OCI-LY3 (cell line): ENCODE data around the gene MGMT.

Source experiments
- H2AFZ ChIP-seq: fragments of 200-600, 300-600 bp; shearing (Covaris generic); 2 replicates; pipeline ENCODE4 v1.6.0; 2014; ENCODE audit warnings: antibody characterized with exemption, low read depth, low read length
- H3K27ac ChIP-seq: fragments of 200-600, 300-600 bp; sonication (generic); 2 replicates; pipeline ENCODE4 v1.5.1; 2014; ENCODE audit warnings: mild to moderate bottlenecking, low read length, moderate library complexity, mixed read lengths
- H3K27me3 ChIP-seq: fragments of 200-600, 300-600 bp; sonication (generic); 2 replicates; pipeline ENCODE4 v1.6.1; 2014; ENCODE audit warnings: low read depth, low read length, mixed read lengths
- H3K36me3 ChIP-seq: fragments of 200-600, 300-600 bp; sonication (generic); replicated peaks from 2 replicates; pipeline ENCODE3; 2014; ENCODE audit warnings: low read depth, low read length, mixed read lengths
- H3K4me1 ChIP-seq: fragments of 300-600, 200-600 bp; sonication (generic); 2 replicates; pipeline ENCODE4 v1.6.1; 2014; ENCODE audit warnings: low read length, mixed read lengths
- H3K4me2 ChIP-seq: fragments of 200-600, 300-600 bp; sonication (generic); 2 replicates; pipeline ENCODE4 v1.6.1; 2014; ENCODE audit warnings: low read length, mixed read lengths
- H3K4me3 ChIP-seq: fragments of 300-600, 200-600 bp; sonication (generic); 2 replicates; pipeline ENCODE4 v1.5.1; 2014; ENCODE audit warnings: antibody characterized with exemption, mild to moderate bottlenecking, low read length, moderate library complexity
- H3K79me2 ChIP-seq: fragments of 300-600, 200-600 bp; shearing (Covaris generic); 2 replicates; pipeline ENCODE4 v1.6.1; 2014; ENCODE audit warnings: mild to moderate bottlenecking, low read length, mixed read lengths
- H3K9ac ChIP-seq: fragments of 300-600, 200-600 bp; shearing (Covaris generic); 2 replicates; pipeline ENCODE4 v1.6.0; 2014; ENCODE audit warnings: mild to moderate bottlenecking, low read length, moderate library complexity
- H3K9me3 ChIP-seq: fragments of 200-600, 300-600 bp; shearing (Covaris generic); 2 replicates; pipeline ENCODE4 v1.6.1; 2014; ENCODE audit warnings: low read length, mixed read lengths; ENCODE audit not compliant: insufficient read depth
- H4K20me1 ChIP-seq: fragments of 200-600, 300-600 bp; sonication (generic); 2 replicates; pipeline ENCODE4 v1.6.1; 2016; ENCODE audit warnings: low read length, mixed read lengths; ENCODE audit not compliant: insufficient read depth
- CTCF ChIP-seq: fragments of 200-600, 300-600 bp; sonication (generic); IDR thresholded peaks from 2 replicates; pipeline ENCODE4 v1.5.1; 2014; ENCODE audit warnings: antibody characterized with exemption, low read length, low read depth
- EZH2phosphoT487 ChIP-seq: fragments of 200-600 bp; shearing (Covaris generic); IDR thresholded peaks from 2 replicates; pipeline ENCODE4 v1.6.1; 2018; ENCODE audit warnings: antibody characterized with exemption, mixed run types, low read depth

The MGMT gene

GRCh38 chr10:129447486-129447885 is 19.6 kb upstream of the MGMT start:
- Histone ChIP-seq H4K20me1 (no peaks in the 10 kb centered on the region), H3K9ac (no peak overlapping the region), H3K27ac (no peak overlapping the region), H3K36me3 (no peaks in the 10 kb centered on the region), H3K27me3 (no peaks in the 10 kb centered on the region), H3K79me2 (no peaks in the 10 kb centered on the region), H3K4me3 (no peak overlapping the region), H3K4me2 (no peak overlapping the region), H3K4me1 (no peaks in the 10 kb centered on the region), H3K9me3 (no peaks in the 10 kb centered on the region), H2AFZ (no peak overlapping the region)
- TF ChIP-seq EZH2phosphoT487 (no peak), CTCF (no peak)

- Histone ChIP-seq H2AFZ (no peak overlapping the region), H3K9me3 (no peaks in the 10 kb centered on the region), H3K36me3 (no peaks in the 10 kb centered on the region), H3K79me2 (no peaks in the 10 kb centered on the region), H3K4me2 (no peak overlapping the region), H3K27me3 (no peaks in the 10 kb centered on the region), H3K4me3 (no peak overlapping the region), H3K4me1 (no peaks in the 10 kb centered on the region), H3K27ac (no peak overlapping the region), H4K20me1 (no peaks in the 10 kb centered on the region), H3K9ac (no peak overlapping the region)
- no peak for TF ChIP-seq EZH2phosphoT487
- TF ChIP-seq CTCF = no peak
These were observed 19.0 kb upstream of the MGMT start for GRCh38 chr10:129448086-129448485.

- H3K27me3 ChIP-seq = no peaks in the 10 kb centered on the region
- H3K4me1 ChIP-seq = no peaks in the 10 kb centered on the region
- H3K4me2 ChIP-seq = no peak overlapping the region
- no peak for TF ChIP-seq EZH2phosphoT487
- no peaks in the 10 kb centered on the region for H3K79me2 ChIP-seq
- H2AFZ ChIP-seq = no peak overlapping the region
- no peaks in the 10 kb centered on the region for H3K36me3 ChIP-seq
- no peak overlapping the region for H3K9ac ChIP-seq
- H3K4me3 ChIP-seq = no peak overlapping the region
- no peaks in the 10 kb centered on the region for H3K9me3 ChIP-seq
- no peaks in the 10 kb centered on the region for H4K20me1 ChIP-seq
- no peak overlapping the region for H3K27ac ChIP-seq
These were observed 18.5 kb upstream of the MGMT start for GRCh38 chr10:129448539-129448938.

GRCh38 chr10:129449893-129450292 is 17.1 kb upstream of the MGMT start:
- Histone ChIP-seq H3K4me2 (no peak overlapping the region), H3K27ac (no peak overlapping the region), H3K79me2 (no peaks in the 10 kb centered on the region), H3K27me3 (no peaks in the 10 kb centered on the region), H3K4me1 (no peaks in the 10 kb centered on the region), H3K9ac (no peak overlapping the region), H4K20me1 (no peaks in the 10 kb centered on the region), H3K36me3 (no peaks in the 10 kb centered on the region), H3K4me3 (no peak overlapping the region), H2AFZ (no peak overlapping the region), H3K9me3 (no peaks in the 10 kb centered on the region)
- TF ChIP-seq EZH2phosphoT487 (no peak), CTCF (no peak)

GRCh38 chr10:129450391-129450790 is 16.6 kb upstream of the MGMT start:
- no peak overlapping the region for H3K4me2 ChIP-seq
- no peaks in the 10 kb centered on the region for H3K9me3 ChIP-seq
- H3K4me3 ChIP-seq = no peak overlapping the region
- no peaks in the 10 kb centered on the region for H4K20me1 ChIP-seq
- no peaks in the 10 kb centered on the region for H3K79me2 ChIP-seq
- no peaks in the 10 kb centered on the region for H3K27me3 ChIP-seq
- H3K27ac ChIP-seq = no peak overlapping the region
- TF ChIP-seq CTCF (no peak), EZH2phosphoT487 (no peak)
- no peaks in the 10 kb centered on the region for H3K4me1 ChIP-seq
- no peak overlapping the region for H3K9ac ChIP-seq
- H3K36me3 ChIP-seq = no peaks in the 10 kb centered on the region
- H2AFZ ChIP-seq = no peak overlapping the region
